Hepatocyte (in vitro differentiated cells): ENCODE results near the gene TBC1D5.

Experiments
- CTCF ChIP-seq: fragments of 200-600 bp; sonication (generic); IDR thresholded peaks from 2 replicates; pipeline ENCODE4 v1.5.1; 2016; ENCODE audit warnings: antibody characterized with exemption, mild to moderate bottlenecking; ENCODE audit not compliant: poor library complexity
- EZH2 ChIP-seq: fragments of 200-600 bp; sonication (generic); IDR thresholded peaks from 2 replicates; pipeline ENCODE4 v1.6.1; 2016; ENCODE audit warnings: antibody characterized with exemption, mild to moderate bottlenecking, borderline replicate concordance
- EZH2phosphoT487 ChIP-seq: fragments of 200-600 bp; sonication (generic); IDR thresholded peaks from one replicate; pipeline ENCODE4 v1.6.1; 2018; ENCODE audit warnings: antibody characterized with exemption, mild to moderate bottlenecking, low read depth, moderate library complexity; ENCODE audit not compliant: unreplicated experiment, severe bottlenecking

- TF ChIP-seq CTCF (no peak), EZH2 (no peak), EZH2phosphoT487 (no peak)
These were observed 240.7 kb downstream of the TBC1D5 start for GRCh38 chr3:17501745-17502144.
